Gastrocnemius medialis (tissue), 4 donors: ENCODE results near the gene GSG1L2. TPM values are rescaled to one million over a fixed set of nuclear protein-coding genes. Genes with fewer than 3 reads are reported as not detected.

Experiments used
- ATAC-seq, 2 donors: fragments of 150-250 bp; one replicate each; pipeline ENCODE4 v1.9.1; 2016
- DNase-seq, 2 donors: peaks; one replicate each; pipeline ENCODE4 v3.0.0-alpha.2; 2019
- H3K27ac ChIP-seq, 4 donors: fragments of 200-600 bp; sonication (generic); 1 replicate in 1 of 4; 2 replicates in 3 of 4; pipeline ENCODE4 v1.5.1; 2016 to 2018; ENCODE audit warnings: mild to moderate bottlenecking in 2 of 4, moderate library complexity in 1 of 4
- H3K27me3 ChIP-seq, 3 donors: fragments of 200-600 bp; sonication (generic) in 2 of 3; 1 replicate in 1 of 3; 2 replicates in 2 of 3; pipeline versions ENCODE4 v1.5.1 to v1.6.0; 2016 to 2019; ENCODE audit warnings: mild to moderate bottlenecking in 1 of 3, moderate library complexity in 1 of 3
- H3K36me3 ChIP-seq, 2 donors: fragments of 200-600 bp; sonication (generic) in 1 of 2; one replicate each; pipeline ENCODE4 v1.5.1; 2017 to 2018
- H3K4me1 ChIP-seq, 2 donors: fragments of 200-600 bp; sonication (generic) in 1 of 2; one replicate each; pipeline ENCODE4 v1.5.1; 2016 to 2017; ENCODE audit warnings: mild to moderate bottlenecking in 2 of 2
- H3K4me3 ChIP-seq, 4 donors: fragments of 200-600 bp; sonication (generic) in 3 of 4; 1 replicate in 1 of 4; 2 replicates in 3 of 4; pipeline ENCODE4 v1.5.1; 2016 to 2019; ENCODE audit warnings: mild to moderate bottlenecking in 2 of 4
- H3K9me3 ChIP-seq, 3 donors: fragments of 200-600 bp; sonication (generic) in 2 of 3; 1 replicate in 1 of 3; 2 replicates in 2 of 3; pipeline ENCODE4 v1.5.1; 2016 to 2019
- CTCF ChIP-seq, 5 experiments: fragments of 450-650 bp in 3 of 5; fragments of 200-600 bp in 2 of 5; sonication (generic) in 2 of 5; IDR thresholded peaks in 4 of 5; conservative IDR thresholded peaks in 1 of 5; 1 replicate in 4 of 5; 2 replicates in 1 of 5; pipeline ENCODE4 v1.5.1; 2016 to 2019; ENCODE audit warnings: antibody characterized with exemption in 5 of 5, mild to moderate bottlenecking in 3 of 5, moderate library complexity in 3 of 5
- POLR2A ChIP-seq, 2 donors: fragments of 450-650 bp; IDR thresholded peaks; one replicate each; pipeline ENCODE4 v1.6.1; 2017; ENCODE audit warnings: antibody characterized with exemption in 2 of 2, mild to moderate bottlenecking in 2 of 2, moderate library complexity in 2 of 2
- in situ Hi-C, 4 donors: fragments of 200-750 bp; cut with MboI; loops; one replicate each; pipeline versions ENCODE4 v1.15.0 to v1.8.0; 2017; ENCODE audit warnings: low sequenced_read_pairs in 4 of 4
- intact Hi-C: fragments of 100-400 bp; cut with DNase I; formaldehyde crosslinking; loops from one replicate; pipeline ENCODE4 v1.15.1; 2023; ENCODE audit warnings: low total_unique reads
- total RNA-seq, 4 donors: library from RNA; depleted of rRNA; stranded (reverse); fragments of >200 nt; gene quantifications; one replicate each; pipeline versions ENCODE4 v1.1.0 to v1.2.3, GENCODE V29; 2016

Gene GSG1L2
- total RNA-seq, 4 donors from 2014 or later: not detected

- Histone ChIP-seq H3K9me3 (no peaks in the 10 kb centered on the region), H3K4me1 (no peaks in the 10 kb centered on the region), H3K27me3 (no peaks in the 10 kb centered on the region), H3K27ac (no peak overlapping the region), H3K4me3 (no peak overlapping the region), H3K36me3 (no peaks in the 10 kb centered on the region)
- intact Hi-C loops (no loop called here), in situ Hi-C loops (loop anchor here in 1 of 4 donors (25.0 kb wide), 1 partner anchor 102 kb away; the partner anchor contains the start of gene RCVRN)
- DNase-seq (no peak), ATAC-seq (no peak)
- TF ChIP-seq CTCF (IDR thresholded peaks at IDR 0.05 in 4 of 5, conservative IDR thresholded peaks at IDR 0.05 in 1 of 5) (no peak), POLR2A (IDR thresholded peaks at IDR 0.05) (no peak)
Observed at GRCh38 chr17:9810100-9810949, 11.6 kb downstream of the GSG1L2 start.

GRCh38 chr17:9809409-9809808, 12.5 kb downstream of the GSG1L2 start:
- Histone ChIP-seq H3K27ac (no peak overlapping the region), H3K27me3 (no peaks in the 10 kb centered on the region), H3K9me3 (no peaks in the 10 kb centered on the region), H3K36me3 (no peaks in the 10 kb centered on the region), H3K4me3 (no peak overlapping the region), H3K4me1 (no peaks in the 10 kb centered on the region)
- intact Hi-C loops: no loop called here
- TF ChIP-seq CTCF (IDR thresholded peaks at IDR 0.05 in 4 of 5, conservative IDR thresholded peaks at IDR 0.05 in 1 of 5): no peak
- no peak for TF ChIP-seq POLR2A (IDR thresholded peaks at IDR 0.05)
- ATAC-seq: no peak
- DNase-seq: no peak
- in situ Hi-C loops: loop anchor here in 1 of 4 donors (25.0 kb wide), 1 partner anchor 103 kb away; the partner anchor contains the start of gene RCVRN

GRCh38 chr17:9806699-9807098, 15.2 kb downstream of the GSG1L2 start:
- no peak for ATAC-seq
- H3K36me3 ChIP-seq: no peaks in the 10 kb centered on the region
- no peaks in the 10 kb centered on the region for H3K4me1 ChIP-seq
- no peak overlapping the region for H3K27ac ChIP-seq
- in situ Hi-C loops (loop anchor here in 1 of 4 donors (25.0 kb wide), 1 partner anchor 106 kb away; the partner anchor contains the start of gene RCVRN), intact Hi-C loops (no loop called here)
- DNase-seq: no peak
- H3K9me3 ChIP-seq: no peaks in the 10 kb centered on the region
- no peak for TF ChIP-seq POLR2A (IDR thresholded peaks at IDR 0.05)
- TF ChIP-seq CTCF (IDR thresholded peaks at IDR 0.05 in 4 of 5, conservative IDR thresholded peaks at IDR 0.05 in 1 of 5): no peak
- no peaks in the 10 kb centered on the region for H3K27me3 ChIP-seq
- H3K4me3 ChIP-seq: no peak overlapping the region

- Histone ChIP-seq H3K9me3 (no peaks in the 10 kb centered on the region), H3K4me3 (no peak overlapping the region), H3K27me3 (no peaks in the 10 kb centered on the region), H3K36me3 (no peaks in the 10 kb centered on the region), H3K27ac (no peak overlapping the region), H3K4me1 (no peaks in the 10 kb centered on the region)
- ATAC-seq (no peak), DNase-seq (no peak)
- intact Hi-C loops (no loop called here), in situ Hi-C loops (loop anchor here in 1 of 4 donors (25.0 kb wide), 1 partner anchor 107 kb away; the partner anchor contains the start of gene RCVRN)
- TF ChIP-seq POLR2A (IDR thresholded peaks at IDR 0.05) (no peak), CTCF (IDR thresholded peaks at IDR 0.05 in 4 of 5, conservative IDR thresholded peaks at IDR 0.05 in 1 of 5) (no peak)
Observed at GRCh38 chr17:9805769-9806168, 16.1 kb downstream of the GSG1L2 start.
